HCT116 (cell line): ENCODE data around the gene ESRRA. TPM values are rescaled to one million over a fixed set of nuclear protein-coding genes. Genes with fewer than 3 reads are reported as not detected.

Source experiments
- ATAC-seq: fragments of 200-7000 bp; cut with Tn5 transposase; 2 replicates; pipeline ENCODE4 v1.9.1; 2020; ENCODE audit warnings: mild to moderate bottlenecking, moderate library complexity
- BruUV-seq: library from RNA; stranded (reverse); fragments of 400-500 nt; replicated peaks from 2 replicates; lab custom pipeline; 2021; lab: Mats Ljungman, UMichigan
- CTCF ChIA-PET: fragments of 300-600 bp; sonication (Branson Sonifier 250); formaldehyde crosslinking; loops from one replicate; lab custom pipeline; 2021; ENCODE audit warnings: antibody characterized with exemption; lab: Charles Lee
- POLR2A ChIA-PET: fragments of 300-600, 350-600 bp; sonication (Branson Sonifier 250); formaldehyde crosslinking; loops from one replicate; lab custom pipeline; 2021; ENCODE audit warnings: antibody characterized with exemption; lab: Charles Lee
- RAD21 ChIA-PET, 2 experiments: fragments of 300-600 bp; sonication (Branson Sonifier 250); formaldehyde crosslinking; loops; one replicate each; lab custom pipeline; 2023; ENCODE audit warnings: low total read pairs in 2 of 2; ENCODE audit not compliant: uncharacterized antibody in 2 of 2, unreplicated experiment in 2 of 2, low non-redundant PET in 1 of 2; lab: Charles Lee
- DNase-seq: peaks from one replicate; pipeline ENCODE4 v3.0.0-alpha.2; 2010; ENCODE audit warnings: low read depth, low spot score
- H2AFZ ChIP-seq: fragments of 200-600 bp; shearing (Covaris generic), sonication (generic); 2 replicates; pipeline ENCODE4 v1.6.1; 2017; ENCODE audit warnings: low read depth, mixed run types, mixed read lengths, antibody characterized with exemption, low read length; ENCODE audit not compliant: poor library complexity, severe bottlenecking
- H3K27ac ChIP-seq: 2 replicates; pipeline ENCODE4 v1.5.1; 2012; ENCODE audit warnings: low read depth, low read length
- H3K27me3 ChIP-seq: fragments of 200-600 bp; sonication (generic); 2 replicates; pipeline ENCODE4 v1.6.1; 2016; ENCODE audit warnings: mixed run types, low read length, mixed read lengths; ENCODE audit not compliant: insufficient read depth
- H3K36me3 ChIP-seq, 2 experiments: fragments of 200-500 bp in 1 of 2; fragments of 200-600 bp in 1 of 2; sonication (Bioruptor generic) in 1 of 2; sonication (generic) in 1 of 2; 2 replicates each; pipeline versions ENCODE4 v1.5.1 to v1.6.1; 2014 to 2016; ENCODE audit warnings: low read length in 2 of 2, inconsistent platforms in 1 of 2, mixed read lengths in 1 of 2, mixed run types in 1 of 2; ENCODE audit not compliant: insufficient read depth in 2 of 2, control insufficient read depth in 1 of 2
- H3K4me1 ChIP-seq, 2 experiments: fragments of 200-600 bp in 1 of 2; sonication (generic) in 1 of 2; 2 replicates each; pipeline versions ENCODE4 v1.5.1 to v1.6.1; 2012 to 2017; ENCODE audit warnings: low read length in 2 of 2, inconsistent platforms in 1 of 2, mild to moderate bottlenecking in 1 of 2, mixed read lengths in 1 of 2, mixed run types in 1 of 2, moderate library complexity in 1 of 2; ENCODE audit not compliant: insufficient read depth in 2 of 2, control insufficient read depth in 1 of 2
- H3K4me2 ChIP-seq: fragments of 200-600 bp; sonication (generic); 2 replicates; pipeline ENCODE4 v1.6.1; 2017; ENCODE audit warnings: mixed run types, low read length, mixed read lengths
- H3K4me3 ChIP-seq, 2 experiments: fragments of 200-600 bp in 1 of 2; sonication (generic) in 1 of 2; replicated peaks in 1 of 2; 2 replicates each; pipeline ENCODE4 v1.5.1; 2011 to 2016; ENCODE audit warnings: low read length in 2 of 2, control low read depth in 1 of 2, low read depth in 1 of 2, mild to moderate bottlenecking in 1 of 2, mixed read lengths in 1 of 2, mixed run types in 1 of 2
- H3K79me2 ChIP-seq: fragments of 200-600 bp; sonication (generic); 2 replicates; pipeline ENCODE4 v1.6.1; 2017; ENCODE audit warnings: mild to moderate bottlenecking, mixed run types, low read length, moderate library complexity, mixed read lengths; ENCODE audit not compliant: insufficient read depth
- H3K9ac ChIP-seq: fragments of 200-600 bp; sonication (generic); 2 replicates; pipeline ENCODE4 v1.6.1; 2016; ENCODE audit warnings: low read length, mixed read lengths
- H3K9me2 ChIP-seq: fragments of 200-600 bp; sonication (generic), shearing (Covaris generic); 2 replicates; pipeline ENCODE4 v1.6.1; 2017; ENCODE audit warnings: mixed run types, mild to moderate bottlenecking, moderate library complexity; ENCODE audit not compliant: insufficient read depth
- H3K9me3 ChIP-seq, 2 experiments: fragments of 200-500 bp in 1 of 2; fragments of 200-600 bp in 1 of 2; sonication (Bioruptor generic) in 1 of 2; sonication (generic) in 1 of 2; 2 replicates each; pipeline ENCODE4 v1.6.1; 2014 to 2017; ENCODE audit warnings: low read length in 2 of 2, mixed read lengths in 2 of 2, inconsistent platforms in 1 of 2, low read depth in 1 of 2, mild to moderate bottlenecking in 1 of 2, mixed run types in 1 of 2, moderate library complexity in 1 of 2; ENCODE audit not compliant: control insufficient read depth in 1 of 2, insufficient read depth in 1 of 2
- H4K20me1 ChIP-seq: fragments of 200-600 bp; sonication (generic), shearing (Covaris generic); 2 replicates; pipeline ENCODE4 v1.6.1; 2017; ENCODE audit warnings: mixed run types, mild to moderate bottlenecking, moderate library complexity; ENCODE audit not compliant: insufficient read depth
- CBX3 ChIP-seq: IDR thresholded peaks from 2 replicates; pipeline ENCODE4 v1.6.1; 2012; ENCODE audit warnings: low read depth
- CTCF ChIP-seq, 3 experiments: fragments of 200-600 bp in 1 of 3; sonication (generic) in 1 of 3; IDR thresholded peaks in 2 of 3; conservative IDR thresholded peaks in 1 of 3; 2 replicates each; pipeline ENCODE4 v1.5.1; 2012 to 2017; ENCODE audit warnings: low read depth in 2 of 3, low read length in 2 of 3, antibody characterized with exemption in 1 of 3, borderline replicate concordance in 1 of 3, control low read depth in 1 of 3, mild to moderate bottlenecking in 1 of 3, mixed read lengths in 1 of 3, mixed run types in 1 of 3, moderate library complexity in 1 of 3; ENCODE audit not compliant: insufficient read depth in 1 of 3
- ELF1 ChIP-seq: IDR thresholded peaks from 2 replicates; pipeline ENCODE4 v1.6.1; 2012; ENCODE audit warnings: low read depth, borderline replicate concordance
- EZH2 ChIP-seq: fragments of 200-600 bp; sonication (generic); IDR thresholded peaks from 2 replicates; pipeline ENCODE4 v1.6.1; 2017; ENCODE audit warnings: antibody characterized with exemption, mixed run types
- FOSL1 ChIP-seq: IDR thresholded peaks from 2 replicates; pipeline ENCODE4 v1.6.1; 2012; ENCODE audit warnings: low read depth
- SRF ChIP-seq: IDR thresholded peaks from 2 replicates; pipeline ENCODE4 v1.6.1; 2012; ENCODE audit warnings: low read depth
- ZBTB33 ChIP-seq: IDR thresholded peaks from 2 replicates; pipeline ENCODE4 v1.6.1; 2011; ENCODE audit warnings: mild to moderate bottlenecking, low read length, moderate library complexity; ENCODE audit not compliant: insufficient replicate concordance; ENCODE audit errors: extremely low read depth
- intact Hi-C: fragments of 100-400 bp; cut with micrococcal nuclease; formaldehyde crosslinking; loops from 2 replicates; pipeline ENCODE4 v1.10.0; 2022
- total RNA-seq: library from RNA; stranded (reverse); gene quantifications from one replicate; pipeline ENCODE4 v1.2.1, GENCODE V29; 2021; ENCODE audit not compliant: unreplicated experiment
- TF ChIP-seq, protein P1 (sequence below): IDR thresholded peaks from 2 replicates; pipeline ENCODE4 v1.6.1; 2012

The ESRRA gene
- total RNA-seq, 1 experiment from 2014 or later: 62.7 TPM

DNA sequence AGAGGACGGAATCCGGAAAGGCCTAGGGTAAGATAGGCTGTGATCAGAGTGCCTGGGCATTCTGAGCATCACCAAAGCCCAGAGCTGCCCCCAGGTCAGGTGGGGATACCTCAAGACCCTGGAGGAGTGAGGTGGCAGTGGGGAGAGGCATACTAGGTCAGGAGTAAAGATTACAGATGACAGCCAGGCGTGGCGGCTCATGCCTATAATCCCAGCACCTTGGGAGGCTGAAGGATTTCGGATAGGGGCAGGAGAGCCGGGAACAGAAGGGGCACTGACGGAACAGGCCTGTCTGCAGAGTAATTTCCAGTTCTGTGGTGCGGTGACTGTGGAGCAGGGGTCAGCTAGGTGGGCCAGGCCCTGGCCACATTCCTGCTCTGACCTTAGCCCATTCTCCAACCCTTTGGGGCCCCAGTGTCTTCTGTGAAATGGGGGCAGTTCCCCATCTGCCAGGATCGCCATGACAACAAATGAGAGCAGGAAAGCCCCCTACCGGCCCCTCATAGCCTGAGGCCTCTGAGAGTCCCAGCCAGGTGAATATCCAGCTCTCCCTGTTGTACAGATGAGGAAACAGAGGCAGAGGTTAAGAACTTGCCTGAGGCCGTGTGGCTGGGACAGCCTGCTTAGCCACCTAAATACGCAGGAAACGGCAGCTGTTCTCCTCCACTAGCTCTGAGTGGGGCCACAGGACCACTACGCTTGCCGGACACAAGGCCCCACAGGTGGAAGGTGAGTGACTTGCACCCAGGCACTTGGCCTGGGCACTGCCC, 30.1 kb upstream of the ESRRA start:
- intact Hi-C loops: no loop called here
- TF ChIP-seq CTCF (IDR thresholded peaks at IDR 0.05 in 2 of 3, conservative IDR thresholded peaks at IDR 0.05 in 1 of 3; ENCODE audit: borderline replicate concordance in 1 of 3, insufficient read depth in 1 of 3, low read depth in 2 of 3, low read length in 2 of 3) (no peak), CBX3 (no peak), SRF (no peak), ZBTB33 (no peak), EZH2 (no peak), FOSL1 (no peak), ELF1 (no peak)
- TF ChIP-seq, protein P1, sequence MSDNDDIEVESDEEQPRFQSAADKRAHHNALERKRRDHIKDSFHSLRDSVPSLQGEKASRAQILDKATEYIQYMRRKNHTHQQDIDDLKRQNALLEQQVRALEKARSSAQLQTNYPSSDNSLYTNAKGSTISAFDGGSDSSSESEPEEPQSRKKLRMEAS: no peak
- ChIA-PET RAD21 (no interaction called here), POLR2A (no interaction called here), CTCF (no interaction called here)
- Histone ChIP-seq H2AFZ (no peak overlapping the region), H3K9me2 (no peaks in the 10 kb centered on the region), H3K4me2 (no peak overlapping the region), H3K4me1 (peaks cover 6 to 9% of the 10 kb centered on the region in 2 experiments; a peak in 2 of 4 replicates), H3K79me2 (peaks cover 8% of the 10 kb centered on the region; the same call in 1 of the 2 replicates), H3K4me3 (no peak overlapping the region), H3K9me3 (no peaks in the 10 kb centered on the region), H3K27me3 (no peaks in the 10 kb centered on the region), H3K9ac (no peak overlapping the region), H3K27ac (no peak overlapping the region), H3K36me3 (no peaks in the 10 kb centered on the region; a peak in 1 of 4 replicates), H4K20me1 (no peaks in the 10 kb centered on the region)
- DNase-seq (no peak), ATAC-seq (no peak)
- no TSS peak for BruUV-seq
